Prostate gland (tissue), 2 donors: ENCODE data around the gene GATB. TPM values are rescaled to one million over a fixed set of nuclear protein-coding genes. Genes with fewer than 3 reads are reported as not detected.

Experiments used
- DNase-seq: peaks from one replicate; pipeline ENCODE4 v3.0.0-alpha.2; 2019; ENCODE audit warnings: low spot score
- H3K27ac ChIP-seq, 2 donors: fragments of 200-600 bp; sonication (generic); 2 replicates each; pipeline ENCODE4 v1.5.1; 2017 to 2019
- H3K27me3 ChIP-seq: fragments of 200-600 bp; sonication (generic); replicated peaks from 2 replicates; pipeline ENCODE4 v1.5.1; 2019; ENCODE audit not compliant: insufficient read depth
- H3K36me3 ChIP-seq, 2 donors: fragments of 200-600 bp; sonication (generic); 1 replicate in 1 of 2; 2 replicates in 1 of 2; pipeline versions ENCODE4 v1.5.1 to v1.8.1; 2017 to 2019
- H3K4me1 ChIP-seq: fragments of 200-600 bp; sonication (generic); replicated peaks from 2 replicates; pipeline ENCODE4 v1.5.1; 2019
- H3K4me3 ChIP-seq, 2 donors: fragments of 200-600 bp; sonication (generic); 2 replicates each; pipeline ENCODE4 v1.5.1; 2017 to 2019
- H3K9me3 ChIP-seq: fragments of 200-600 bp; sonication (generic); 2 replicates; pipeline ENCODE4 v1.5.1; 2017
- POLR2A ChIP-seq: fragments of 450-650 bp; IDR thresholded peaks from one replicate; pipeline ENCODE4 v1.6.1; 2016; ENCODE audit warnings: antibody characterized with exemption, mild to moderate bottlenecking
- POLR2AphosphoS5 ChIP-seq: sonication (generic); formaldehyde crosslinking; IDR thresholded peaks from one replicate; pipeline ENCODE4 v1.6.1; 2017; ENCODE audit warnings: antibody characterized with exemption
- WGBS: methylation state at CpG from one replicate; pipeline ENCODE4 v1.1.5; 2018; 5-methylcytosine and 5-hydroxymethylcytosine counted together
- intact Hi-C: fragments of 100-400 bp; cut with DNase I; formaldehyde crosslinking; loops from one replicate; pipeline ENCODE4 v1.14.2; 2022
- total RNA-seq, 2 donors: library from RNA; depleted of rRNA; stranded (reverse); fragments of >200 nt; gene quantifications; one replicate each; pipeline ENCODE4 v1.1.0, GENCODE V29; 2016
- TF ChIP-seq, protein P1 (sequence below), 4 experiments: fragments of 200-600 bp in 2 of 4; fragments of 450-650 bp in 2 of 4; sonication (generic) in 2 of 4; IDR thresholded peaks; 1 replicate in 3 of 4; 2 replicates in 1 of 4; pipeline ENCODE4 v1.5.1; 2016 to 2019; ENCODE audit warnings: antibody characterized with exemption in 4 of 4, mild to moderate bottlenecking in 2 of 4, moderate library complexity in 2 of 4

Gene GATB
- total RNA-seq, 2 donors from 2014 or later: 15.8 to 38.7 TPM

DNA sequence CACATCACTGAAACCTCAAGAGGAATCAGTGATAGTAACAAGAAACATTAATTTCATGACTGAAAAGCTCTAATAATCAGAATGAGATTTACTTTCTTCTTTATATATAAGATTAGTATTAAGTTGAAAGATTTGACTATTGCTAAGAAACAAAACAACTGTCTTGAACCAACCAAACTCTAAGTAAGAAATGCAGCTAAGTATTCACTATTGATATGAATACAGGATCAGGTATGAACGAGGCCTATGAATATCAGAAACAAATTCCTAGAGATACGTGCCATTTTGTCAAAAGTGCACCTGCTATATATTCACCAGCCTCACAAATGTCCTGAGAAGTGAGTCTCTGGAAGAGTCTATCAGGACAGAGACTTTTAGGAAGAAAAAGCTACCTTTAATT lies 32.1 kb downstream of the GATB start:
- intact Hi-C loops: no loop called here
- Histone ChIP-seq H3K4me1 (no peaks in the 10 kb centered on the region), H3K9me3 (no peaks in the 10 kb centered on the region), H3K27ac (no peak overlapping the region), H3K27me3 (no peaks in the 10 kb centered on the region), H3K36me3 (no peaks in the 10 kb centered on the region), H3K4me3 (no peak overlapping the region)
- no peak for TF ChIP-seq POLR2AphosphoS5
- TF ChIP-seq, protein P1, sequence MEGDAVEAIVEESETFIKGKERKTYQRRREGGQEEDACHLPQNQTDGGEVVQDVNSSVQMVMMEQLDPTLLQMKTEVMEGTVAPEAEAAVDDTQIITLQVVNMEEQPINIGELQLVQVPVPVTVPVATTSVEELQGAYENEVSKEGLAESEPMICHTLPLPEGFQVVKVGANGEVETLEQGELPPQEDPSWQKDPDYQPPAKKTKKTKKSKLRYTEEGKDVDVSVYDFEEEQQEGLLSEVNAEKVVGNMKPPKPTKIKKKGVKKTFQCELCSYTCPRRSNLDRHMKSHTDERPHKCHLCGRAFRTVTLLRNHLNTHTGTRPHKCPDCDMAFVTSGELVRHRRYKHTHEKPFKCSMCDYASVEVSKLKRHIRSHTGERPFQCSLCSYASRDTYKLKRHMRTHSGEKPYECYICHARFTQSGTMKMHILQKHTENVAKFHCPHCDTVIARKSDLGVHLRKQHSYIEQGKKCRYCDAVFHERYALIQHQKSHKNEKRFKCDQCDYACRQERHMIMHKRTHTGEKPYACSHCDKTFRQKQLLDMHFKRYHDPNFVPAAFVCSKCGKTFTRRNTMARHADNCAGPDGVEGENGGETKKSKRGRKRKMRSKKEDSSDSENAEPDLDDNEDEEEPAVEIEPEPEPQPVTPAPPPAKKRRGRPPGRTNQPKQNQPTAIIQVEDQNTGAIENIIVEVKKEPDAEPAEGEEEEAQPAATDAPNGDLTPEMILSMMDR (IDR thresholded peaks at IDR 0.05): no peak
- no peak for TF ChIP-seq POLR2A
- 90% methylated on average over 2 of the region's 2 CpGs for WGBS
- DNase-seq: no peak

GRCh38 chr4:151728006-151728405 lies 32.8 kb downstream of the GATB start:
- no peak overlapping the region for H3K27ac ChIP-seq
- no peak overlapping the region for H3K4me3 ChIP-seq
- no peaks in the 10 kb centered on the region for H3K36me3 ChIP-seq
- intact Hi-C loops: no loop called here
- H3K27me3 ChIP-seq: no peaks in the 10 kb centered on the region
- no peaks in the 10 kb centered on the region for H3K4me1 ChIP-seq
- 57% methylated on average over 1 of the region's 1 CpG for WGBS
- no peaks in the 10 kb centered on the region for H3K9me3 ChIP-seq
- TF ChIP-seq POLR2A: no peak
- TF ChIP-seq, protein P1 (IDR thresholded peaks at IDR 0.05): no peak
- TF ChIP-seq POLR2AphosphoS5: no peak
- no peak for DNase-seq

- intact Hi-C loops: no loop called here
These were observed 33.4 kb downstream of the GATB start for GRCh38 chr4:151727365-151727764.

GRCh38 chr4:151725087-151725486 lies 35.7 kb downstream of the GATB start:
- Histone ChIP-seq H3K36me3 (no peaks in the 10 kb centered on the region), H3K27ac (no peak overlapping the region), H3K4me1 (no peaks in the 10 kb centered on the region), H3K9me3 (no peaks in the 10 kb centered on the region), H3K4me3 (no peak overlapping the region), H3K27me3 (no peaks in the 10 kb centered on the region)
- TF ChIP-seq, protein P1 (IDR thresholded peaks at IDR 0.05): no peak
- no peak for TF ChIP-seq POLR2A
- no peak for TF ChIP-seq POLR2AphosphoS5
- 89% methylated on average over 2 of the region's 2 CpGs for WGBS
- intact Hi-C loops: no loop called here
- DNase-seq: no peak

More at GRCh38 chr4:151727365-151727764, 33.4 kb downstream of the GATB start:
- 95% methylated on average over 1 of the region's 1 CpG for WGBS
- H3K4me3 ChIP-seq: no peak overlapping the region
- no peaks in the 10 kb centered on the region for H3K9me3 ChIP-seq
- TF ChIP-seq, protein P1 (IDR thresholded peaks at IDR 0.05): no peak
- TF ChIP-seq POLR2A (no peak), POLR2AphosphoS5 (no peak)
- H3K36me3 ChIP-seq: no peaks in the 10 kb centered on the region
- H3K27ac ChIP-seq: no peak overlapping the region
- no peak for DNase-seq
- H3K4me1 ChIP-seq: no peaks in the 10 kb centered on the region
- H3K27me3 ChIP-seq: no peaks in the 10 kb centered on the region

DNA sequence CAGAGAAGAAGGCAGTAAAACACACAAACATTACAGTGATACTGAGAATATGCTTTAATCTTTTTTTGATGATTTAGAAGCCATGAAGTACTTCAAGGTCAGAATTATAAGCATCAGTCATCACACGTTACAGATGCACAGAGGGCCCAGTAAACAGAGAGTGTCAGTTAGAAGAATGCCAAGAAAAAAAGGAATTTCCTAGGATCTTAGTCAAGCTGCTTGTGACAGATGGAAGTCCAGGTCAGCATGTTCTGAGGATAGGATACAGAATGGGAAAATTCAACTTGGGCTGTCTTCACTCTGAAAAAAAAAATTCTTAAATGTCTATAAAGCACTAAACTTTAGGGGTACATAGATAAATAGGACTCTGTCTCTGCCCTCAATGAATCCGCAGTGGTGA lies 38.9 kb downstream of the GATB start:
- Histone ChIP-seq H3K9me3 (no peaks in the 10 kb centered on the region), H3K27me3 (no peaks in the 10 kb centered on the region), H3K27ac (no peak overlapping the region), H3K36me3 (no peaks in the 10 kb centered on the region), H3K4me1 (no peaks in the 10 kb centered on the region), H3K4me3 (no peak overlapping the region)
- 81% methylated on average over 2 of the region's 2 CpGs for WGBS
- no peak for DNase-seq
- intact Hi-C loops: no loop called here
- TF ChIP-seq POLR2AphosphoS5: no peak
- TF ChIP-seq, protein P1 (IDR thresholded peaks at IDR 0.05): no peak
- TF ChIP-seq POLR2A: no peak
